GM18505 (cell line): ENCODE data around the gene PLXNA2.

ENCODE experiments used
- ATAC-seq: cut with Tn5 transposase; IDR thresholded peaks from one replicate; pipeline ENCODE4 v1.9.1; 2021; ENCODE audit not compliant: unreplicated experiment
- POLR2A ChIP-seq: IDR thresholded peaks from 4 replicates; pipeline ENCODE4 v1.6.1; 2011; ENCODE audit warnings: borderline replicate concordance; ENCODE audit not compliant: insufficient read depth, insufficient read length; ENCODE audit errors: extremely low read depth

PLXNA2 gene

GRCh38 chr1:208256556-208256955 lies 12.4 kb upstream of the PLXNA2 start:
- ATAC-seq, result no peak
- TF ChIP-seq POLR2A, result no peak

- no peak for ATAC-seq
- no peak for TF ChIP-seq POLR2A
These were observed 11.9 kb upstream of the PLXNA2 start for GRCh38 chr1:208256091-208256490.

GRCh38 chr1:208254862-208255261 lies 10.7 kb upstream of the PLXNA2 start:
- TF ChIP-seq POLR2A, result no peak
- ATAC-seq, result no peak

- no peak for TF ChIP-seq POLR2A
- no peak for ATAC-seq
These were observed 10.2 kb upstream of the PLXNA2 start for GRCh38 chr1:208254376-208254775.

GRCh38 chr1:208252836-208253576 lies 8.8 kb upstream of the PLXNA2 start:
- ATAC-seq, result no peak

GRCh38 chr1:208251911-208252835 lies 8.0 kb upstream of the PLXNA2 start:
- TF ChIP-seq POLR2A, result no peak
- ATAC-seq, result no peak

More at GRCh38 chr1:208252836-208253576, 8.8 kb upstream of the PLXNA2 start:
- TF ChIP-seq POLR2A, result no peak

GRCh38 chr1:208251015-208251414 lies 6.8 kb upstream of the PLXNA2 start:
- TF ChIP-seq POLR2A, result no peak

GRCh38 chr1:208250613-208251012 lies 6.4 kb upstream of the PLXNA2 start:
- no peak for ATAC-seq

More at GRCh38 chr1:208251015-208251414, 6.8 kb upstream of the PLXNA2 start:
- no peak for ATAC-seq

GRCh38 chr1:208248991-208249696 lies 5.0 kb upstream of the PLXNA2 start:
- no peak for ATAC-seq
- TF ChIP-seq POLR2A, result no peak

More at GRCh38 chr1:208250613-208251012, 6.4 kb upstream of the PLXNA2 start:
- TF ChIP-seq POLR2A, result no peak

GRCh38 chr1:208248307-208248801 lies 4.2 kb upstream of the PLXNA2 start:
- ATAC-seq, result no peak
- no peak for TF ChIP-seq POLR2A

- TF ChIP-seq POLR2A, result no peak
- no peak for ATAC-seq
These were observed 3.5 kb upstream of the PLXNA2 start for GRCh38 chr1:208247696-208248095.

- no peak for ATAC-seq
These were observed 1.1 kb upstream of the PLXNA2 start for GRCh38 chr1:208245185-208245705.

More at GRCh38 chr1:208245185-208245705, 1.1 kb upstream of the PLXNA2 start:
- TF ChIP-seq POLR2A, result no peak
